Left lung (tissue), 10 donors: ENCODE measurements around the gene SPACA9. TPM values are rescaled to one million over a fixed set of nuclear protein-coding genes. Genes with fewer than 3 reads are reported as not detected.
A peak's percentile ranks its signal among the peaks of the same experiment; 100 is the strongest.

Experiments used
- ATAC-seq: fragments of 200-7000 bp; cut with Tn5 transposase; one replicate; pipeline ENCODE4 v1.9.1; 2020; ENCODE audit warnings: moderate library complexity
- DNase-seq, 4 donors: peaks; one replicate each; pipeline ENCODE4 v3.0.0-alpha.2; 2013 to 2020
- H3K27ac ChIP-seq, 2 donors: fragments of 200-600 bp; sonication (generic) in 1 of 2; one replicate each; pipeline versions ENCODE4 v1.5.0 to v1.8.0; 2020 to 2021
- H3K27me3 ChIP-seq, 2 donors: fragments of 200-600 bp; sonication (generic) in 1 of 2; one replicate each; pipeline versions ENCODE4 v1.5.0 to v1.8.0; 2020 to 2021
- H3K36me3 ChIP-seq, 2 donors: fragments of 200-600 bp; sonication (generic) in 1 of 2; one replicate each; pipeline versions ENCODE4 v1.5.0 to v1.8.0; 2020 to 2021
- H3K4me1 ChIP-seq, 2 donors: fragments of 200-600 bp; one replicate each; pipeline ENCODE4 v1.8.0; 2021
- H3K4me3 ChIP-seq, 2 donors: fragments of 200-600 bp; sonication (generic) in 1 of 2; one replicate each; pipeline versions ENCODE4 v1.5.0 to v1.8.0; 2020 to 2021; ENCODE audit warnings: mild to moderate bottlenecking in 1 of 2
- H3K9me3 ChIP-seq, 2 donors: fragments of 200-600 bp; sonication (generic) in 1 of 2; one replicate each; pipeline versions ENCODE4 v1.5.0 to v1.8.0; 2020 to 2021
- intact Hi-C, 2 donors: fragments of 100-400 bp; cut with DNase I; formaldehyde crosslinking; loops; one replicate each; pipeline versions ENCODE4 v1.11.2 to v1.14.2; 2022
- polyA plus RNA-seq, 6 donors: library from polyadenylated mRNA; unstranded; fragments of 120-200 nt; gene quantifications; one replicate each; pipeline ENCODE4 v1.2.1, GENCODE V29; 2013; ENCODE audit not compliant: insufficient read length in 6 of 6
- total RNA-seq, 2 donors: library from RNA; stranded (reverse); fragmentation: NEBNext Ultra II Directional; extraction: Animal tissue kit (Norgen Biotek cat#: 25700); gene quantifications; one replicate each; pipeline ENCODE4 v1.2.1, GENCODE V29; 2021
- TF ChIP-seq, protein P1 (sequence below), 2 donors: fragments of 200-600 bp; sonication (generic) in 1 of 2; IDR thresholded peaks; one replicate each; pipeline versions ENCODE4 v1.5.0 to v1.8.0; 2021; ENCODE audit warnings: antibody characterized with exemption in 2 of 2
- donor health status: DM: no; HTN: yes; CAD: no.
- donor health status: DM: no; HTN: no; CAD: no.

Gene SPACA9
- total and polyA plus RNA-seq, 8 donors: 6.9 to 13.4 (median 9.8) TPM

DNA sequence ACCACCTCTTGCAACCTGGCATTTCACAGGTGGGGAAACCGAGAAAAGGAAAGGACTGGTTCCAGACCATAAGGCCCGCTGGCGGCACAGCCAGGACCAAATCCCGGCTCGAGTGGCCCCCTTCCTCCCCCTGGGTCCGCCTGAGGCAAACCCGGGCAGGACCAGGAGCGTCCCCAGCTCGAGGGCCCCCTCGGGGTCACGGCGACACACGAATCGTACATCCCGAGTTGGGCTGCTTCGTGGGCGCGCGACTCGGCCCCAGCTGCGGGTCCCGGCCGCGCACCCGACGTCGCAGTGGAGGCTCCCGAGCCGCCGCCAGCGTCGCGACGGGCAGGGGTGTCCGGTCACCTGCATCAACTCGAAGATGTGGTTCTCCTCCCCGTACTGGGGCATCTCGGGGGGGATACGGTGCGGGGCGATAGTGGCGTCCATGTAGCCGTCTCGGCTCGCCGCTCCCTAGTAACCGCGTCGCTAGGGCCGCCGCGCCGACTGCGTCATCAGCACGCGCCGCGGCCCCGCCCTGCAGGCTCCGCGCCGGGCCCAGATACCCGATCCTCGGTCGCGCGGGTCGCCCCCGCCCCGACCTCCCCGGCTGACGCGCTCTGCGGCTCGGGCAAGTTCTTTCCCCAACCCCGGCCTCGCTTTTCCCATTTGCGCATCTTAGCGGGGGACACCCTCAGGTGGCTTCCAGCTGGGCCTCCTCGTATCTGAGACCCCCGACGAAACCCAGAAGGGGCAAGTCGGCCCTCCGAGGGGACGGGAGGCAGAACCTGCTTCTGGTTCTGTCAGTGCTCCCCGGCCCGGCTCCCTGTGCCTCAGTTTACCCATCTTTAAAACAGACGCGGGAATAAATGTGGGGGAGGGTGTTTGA is 639 bp upstream of the SPACA9 start, which contains the start of gene AK8:
Gene AK8, minus strand, starts transcription at position 461 of the 871 bp plus-strand sequence. Its CDS starts 29 bp downstream, at position 432.
- no peaks in the 10 kb centered on the region for H3K27me3 ChIP-seq
- H3K9me3 ChIP-seq: no peaks in the 10 kb centered on the region

DNA sequence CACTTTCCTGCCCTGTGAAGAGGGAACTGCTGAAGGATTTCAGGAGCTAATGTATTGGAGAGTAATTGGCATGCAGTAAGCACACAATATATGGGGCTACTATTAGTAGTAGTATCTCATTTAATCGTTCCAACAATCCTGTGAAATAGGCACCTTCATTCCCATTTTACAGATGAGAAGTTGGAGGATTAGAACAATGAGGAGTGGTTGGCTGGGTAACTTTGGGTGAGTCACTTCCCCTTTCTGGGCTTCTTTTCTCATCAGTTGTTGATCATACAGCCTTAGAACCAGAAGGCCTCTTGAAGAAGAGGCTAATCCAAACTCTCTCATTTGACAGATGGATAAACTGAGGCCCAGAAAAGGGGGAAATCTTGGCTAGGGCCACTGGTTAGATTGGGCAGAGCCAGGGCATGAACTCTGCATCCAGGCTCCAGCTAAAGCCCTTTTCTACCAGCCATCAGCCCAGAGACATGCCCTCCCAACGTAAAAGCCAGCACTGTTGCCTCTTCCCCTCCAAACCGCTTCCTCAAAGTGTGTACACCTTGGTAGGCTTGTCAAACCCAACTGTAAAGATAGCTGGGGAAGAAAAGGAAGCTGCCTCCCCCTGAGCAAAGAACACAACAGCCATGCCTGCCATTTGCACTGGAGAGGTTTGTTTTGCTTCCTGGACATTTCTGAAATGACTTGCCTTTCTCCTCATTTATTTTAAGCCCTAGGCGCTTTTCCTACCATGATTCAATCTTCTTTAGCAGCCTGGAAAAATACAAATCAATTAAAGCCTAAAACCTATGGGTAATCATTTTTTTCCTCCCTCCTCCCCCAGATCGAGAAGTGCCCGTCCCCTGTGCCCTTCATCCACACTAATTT is 992 bp downstream of the SPACA9 start:
- DNase-seq: no peak
- TF ChIP-seq, protein P1, sequence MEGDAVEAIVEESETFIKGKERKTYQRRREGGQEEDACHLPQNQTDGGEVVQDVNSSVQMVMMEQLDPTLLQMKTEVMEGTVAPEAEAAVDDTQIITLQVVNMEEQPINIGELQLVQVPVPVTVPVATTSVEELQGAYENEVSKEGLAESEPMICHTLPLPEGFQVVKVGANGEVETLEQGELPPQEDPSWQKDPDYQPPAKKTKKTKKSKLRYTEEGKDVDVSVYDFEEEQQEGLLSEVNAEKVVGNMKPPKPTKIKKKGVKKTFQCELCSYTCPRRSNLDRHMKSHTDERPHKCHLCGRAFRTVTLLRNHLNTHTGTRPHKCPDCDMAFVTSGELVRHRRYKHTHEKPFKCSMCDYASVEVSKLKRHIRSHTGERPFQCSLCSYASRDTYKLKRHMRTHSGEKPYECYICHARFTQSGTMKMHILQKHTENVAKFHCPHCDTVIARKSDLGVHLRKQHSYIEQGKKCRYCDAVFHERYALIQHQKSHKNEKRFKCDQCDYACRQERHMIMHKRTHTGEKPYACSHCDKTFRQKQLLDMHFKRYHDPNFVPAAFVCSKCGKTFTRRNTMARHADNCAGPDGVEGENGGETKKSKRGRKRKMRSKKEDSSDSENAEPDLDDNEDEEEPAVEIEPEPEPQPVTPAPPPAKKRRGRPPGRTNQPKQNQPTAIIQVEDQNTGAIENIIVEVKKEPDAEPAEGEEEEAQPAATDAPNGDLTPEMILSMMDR (IDR thresholded peaks at IDR 0.05): no peak
- Histone ChIP-seq H3K27me3 (no peaks in the 10 kb centered on the region), H3K4me1 (peaks cover 0 to 16% of the 10 kb centered on the region in 2 donors), H3K27ac (peak overlapping the region in 1 of 2 donors; percentile 76), H3K9me3 (no peaks in the 10 kb centered on the region), H3K4me3 (peak overlapping the region in 1 of 2 donors; percentile 84), H3K36me3 (no peaks in the 10 kb centered on the region)
- intact Hi-C loops: no loop called here
- ATAC-seq: no peak

More for the DNA sequence above, 639 bp upstream of the SPACA9 start, which contains the start of gene AK8:
- peaks cover 0 to 16% of the 10 kb centered on the region in 2 donors for H3K4me1 ChIP-seq
- DNase-seq (peak; percentile 64 to 92 (median 84)), ATAC-seq (peak; percentile 92)
- TF ChIP-seq, protein P1 (IDR thresholded peaks at IDR 0.05): no peak
- no peaks in the 10 kb centered on the region for H3K36me3 ChIP-seq
- intact Hi-C loops: no loop called here
- peak within 1 kb of the TSS; percentile 84 to 90 for H3K4me3 ChIP-seq
- H3K27ac ChIP-seq: peak within 1 kb of the TSS; percentile 61 to 76

DNA sequence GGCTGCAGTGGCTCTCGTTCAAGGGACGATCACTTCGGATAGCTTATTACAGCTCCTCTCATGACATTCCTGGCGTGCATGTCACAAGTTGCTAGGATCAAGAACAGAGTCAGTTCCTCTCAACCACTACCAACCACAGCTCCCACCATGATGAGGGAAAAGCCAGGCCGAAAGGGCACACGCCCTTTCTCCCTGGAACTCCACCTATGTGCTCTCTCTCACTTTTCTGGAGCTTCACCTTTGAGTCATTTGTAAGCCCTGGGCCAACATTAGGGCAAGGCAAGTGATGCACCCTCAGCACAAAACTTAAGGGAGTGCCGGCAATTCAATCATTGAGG is 1.6 kb downstream of the SPACA9 start:
- H3K27ac ChIP-seq: no peak overlapping the region
- H3K36me3 ChIP-seq: no peaks in the 10 kb centered on the region
- no peak overlapping the region for H3K4me3 ChIP-seq
- ATAC-seq: no peak
- TF ChIP-seq, protein P1 (IDR thresholded peaks at IDR 0.05): no peak
- DNase-seq: no peak
- no peaks in the 10 kb centered on the region for H3K27me3 ChIP-seq
- peaks cover 0 to 16% of the 10 kb centered on the region in 2 donors for H3K4me1 ChIP-seq
- no peaks in the 10 kb centered on the region for H3K9me3 ChIP-seq
- intact Hi-C loops: no loop called here

DNA sequence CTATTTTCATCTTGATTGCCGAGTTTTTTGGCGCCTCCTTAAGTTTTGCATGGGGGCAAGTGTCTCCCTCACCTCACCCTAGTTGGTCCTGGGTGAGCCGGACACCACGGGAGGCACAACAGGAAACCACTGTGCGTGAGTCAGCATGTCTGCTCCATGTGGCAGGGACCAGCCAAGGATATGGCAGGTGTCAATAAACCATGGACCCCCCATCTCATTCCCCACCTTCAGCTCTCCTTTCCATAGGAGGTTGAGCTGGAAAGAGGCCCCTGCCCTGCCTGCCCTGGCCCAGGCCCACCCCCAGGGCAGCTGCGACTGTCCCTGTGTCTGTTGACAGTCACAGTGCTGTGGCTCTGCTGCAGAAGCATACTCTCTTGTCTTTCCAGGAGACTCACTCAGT is 3.1 kb downstream of the SPACA9 start:
- ATAC-seq (no peak), DNase-seq (no peak)
- Histone ChIP-seq H3K36me3 (no peaks in the 10 kb centered on the region), H3K4me3 (no peak overlapping the region), H3K9me3 (no peaks in the 10 kb centered on the region), H3K27ac (no peak overlapping the region), H3K4me1 (peaks cover 0 to 16% of the 10 kb centered on the region in 2 donors), H3K27me3 (no peaks in the 10 kb centered on the region)
- TF ChIP-seq, protein P1 (IDR thresholded peaks at IDR 0.05): no peak
- intact Hi-C loops: no loop called here

DNA sequence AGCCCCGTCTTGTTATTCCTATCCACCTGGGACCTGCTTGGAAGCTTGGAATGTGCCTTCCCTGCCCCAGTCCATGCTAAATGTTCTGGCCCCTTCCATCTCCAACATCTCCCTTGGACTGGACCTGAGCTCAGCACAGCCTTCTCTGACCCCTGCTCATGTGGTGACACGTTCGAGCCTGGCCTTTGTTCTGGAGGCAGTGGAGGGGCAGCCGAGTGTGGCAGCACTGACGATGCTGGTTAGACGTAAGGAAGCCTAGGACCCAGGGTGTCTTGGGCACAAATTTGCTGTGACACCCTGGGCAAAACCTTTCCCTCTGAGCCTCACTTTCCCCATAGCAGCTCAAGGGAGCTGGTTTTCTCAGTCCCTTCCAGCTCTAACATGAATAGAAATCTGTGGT is 3.9 kb downstream of the SPACA9 start:
- TF ChIP-seq, protein P1 (IDR thresholded peaks at IDR 0.05): no peak
- Histone ChIP-seq H3K27ac (no peak overlapping the region), H3K9me3 (no peaks in the 10 kb centered on the region), H3K27me3 (no peaks in the 10 kb centered on the region), H3K4me3 (no peak overlapping the region), H3K36me3 (no peaks in the 10 kb centered on the region), H3K4me1 (peaks cover 0 to 12% of the 10 kb centered on the region in 2 donors)
- DNase-seq: no peak
- intact Hi-C loops: no loop called here
- no peak for ATAC-seq
